ENCODE results near the gene TESK2. TPM values are rescaled to one million over a fixed set of nuclear protein-coding genes. Genes with fewer than 3 reads are reported as not detected.

TESK2 gene
- 10 to 100 TPM; 16.0 to 28.9 (median 22.8) TPM for total RNA-seq

DNA sequence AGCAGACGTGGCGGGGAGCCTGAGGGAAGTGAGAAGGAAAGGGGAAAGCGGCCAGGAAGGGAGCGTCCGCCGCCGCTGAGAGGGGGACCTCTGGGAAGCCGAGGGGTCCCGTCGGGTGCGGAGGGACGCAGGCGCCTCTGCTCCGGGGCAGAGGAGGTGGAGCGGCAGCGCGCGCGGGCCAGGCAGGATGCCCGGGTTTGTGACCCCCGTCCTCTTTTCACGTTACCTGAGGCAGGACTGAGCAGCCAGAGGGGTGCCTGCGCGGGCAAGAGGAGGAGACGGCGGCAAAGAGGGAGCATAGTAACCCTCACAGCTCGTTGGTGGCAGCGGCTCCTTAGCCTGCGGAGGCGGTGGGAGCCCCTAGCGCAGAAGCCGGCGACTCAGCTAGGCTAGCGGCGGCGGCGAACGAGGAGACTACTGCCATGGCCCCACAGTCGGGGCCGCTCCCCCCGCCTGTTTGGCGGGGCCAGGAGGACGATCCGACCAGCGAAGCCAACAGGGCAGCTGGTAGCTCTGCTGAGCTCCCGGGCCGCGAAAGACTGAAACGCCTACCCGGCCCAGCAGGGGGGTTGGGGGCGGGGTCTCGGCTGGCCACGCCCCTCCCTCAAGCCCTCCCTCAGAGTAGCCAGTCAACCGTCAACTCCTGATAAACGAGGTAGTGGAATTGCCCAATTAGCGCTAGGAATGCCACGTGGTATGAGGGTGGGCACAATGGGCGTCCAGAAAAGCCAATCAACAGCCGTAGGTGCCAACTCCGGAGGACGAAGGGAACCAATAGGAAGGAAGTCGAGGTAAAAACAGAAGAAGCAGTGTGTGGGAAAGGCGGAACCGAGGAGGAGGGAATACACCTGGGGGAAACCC, at the start of gene TESK2:
TSS of gene TESK2 (minus strand) at position 538 of the 861 bp plus-strand sequence. CDS start 33,378 bp downstream, outside the sequence.
- Histone ChIP-seq H3K36me3 (peaks cover 2% of the 10 kb centered on the region), H3K9me3 (no peaks in the 10 kb centered on the region), H3K27ac (peak within 1 kb of the TSS; percentile 82), H3K4me3 (peak within 1 kb of the TSS; percentile 98), H3K27me3 (no peaks in the 10 kb centered on the region), H3K4me1 (peaks cover 19% of the 10 kb centered on the region)
- TF ChIP-seq POLR2AphosphoS5 (IDR thresholded peaks at IDR 0.05) (peak in 2 of 3 donors; percentile 65 to 91), POLR2A (IDR thresholded peaks at IDR 0.05) (no peak)
- WGBS, result under 1% methylated on average over 52 of the region's 64 CpGs
- peak; percentile 98 to 99 for DNase-seq (ENCODE audit: low spot score in 2 of 2)

DNA sequence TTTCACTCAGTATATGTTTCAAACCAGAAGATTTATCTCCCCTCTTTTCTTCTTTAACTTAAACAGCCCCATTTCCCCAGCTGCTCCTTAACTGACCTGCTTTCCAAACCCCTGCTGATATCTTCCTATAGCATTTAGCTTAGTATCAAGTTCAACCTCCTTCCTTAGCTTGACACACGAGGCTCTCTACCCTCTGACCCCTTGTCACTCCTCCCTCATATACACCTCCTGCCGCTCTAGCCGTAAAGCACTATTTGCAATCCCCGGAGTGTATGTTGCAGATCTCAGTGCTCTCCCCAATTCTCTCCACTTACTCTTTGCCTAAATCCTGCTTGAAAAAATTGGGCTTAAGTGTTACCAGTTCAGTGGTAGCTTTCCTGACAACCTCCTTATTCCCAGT, 45.9 kb upstream of the TESK2 start:
- H3K27me3 ChIP-seq, result no peaks in the 10 kb centered on the region
- WGBS, result 72% methylated on average over 4 of the region's 4 CpGs
- TF ChIP-seq, protein P1, sequence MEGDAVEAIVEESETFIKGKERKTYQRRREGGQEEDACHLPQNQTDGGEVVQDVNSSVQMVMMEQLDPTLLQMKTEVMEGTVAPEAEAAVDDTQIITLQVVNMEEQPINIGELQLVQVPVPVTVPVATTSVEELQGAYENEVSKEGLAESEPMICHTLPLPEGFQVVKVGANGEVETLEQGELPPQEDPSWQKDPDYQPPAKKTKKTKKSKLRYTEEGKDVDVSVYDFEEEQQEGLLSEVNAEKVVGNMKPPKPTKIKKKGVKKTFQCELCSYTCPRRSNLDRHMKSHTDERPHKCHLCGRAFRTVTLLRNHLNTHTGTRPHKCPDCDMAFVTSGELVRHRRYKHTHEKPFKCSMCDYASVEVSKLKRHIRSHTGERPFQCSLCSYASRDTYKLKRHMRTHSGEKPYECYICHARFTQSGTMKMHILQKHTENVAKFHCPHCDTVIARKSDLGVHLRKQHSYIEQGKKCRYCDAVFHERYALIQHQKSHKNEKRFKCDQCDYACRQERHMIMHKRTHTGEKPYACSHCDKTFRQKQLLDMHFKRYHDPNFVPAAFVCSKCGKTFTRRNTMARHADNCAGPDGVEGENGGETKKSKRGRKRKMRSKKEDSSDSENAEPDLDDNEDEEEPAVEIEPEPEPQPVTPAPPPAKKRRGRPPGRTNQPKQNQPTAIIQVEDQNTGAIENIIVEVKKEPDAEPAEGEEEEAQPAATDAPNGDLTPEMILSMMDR (IDR thresholded peaks at IDR 0.05), result no peak
- no peak for TF ChIP-seq EP300 (IDR thresholded peaks at IDR 0.05)
- TF ChIP-seq POLR2AphosphoS5 (IDR thresholded peaks at IDR 0.05), result no peak
- no peak for TF ChIP-seq POLR2A (IDR thresholded peaks at IDR 0.05)
- DNase-seq (ENCODE audit: low spot score in 2 of 2), result no peak
- H3K36me3 ChIP-seq, result no peaks in the 10 kb centered on the region
- no peaks in the 10 kb centered on the region for H3K9me3 ChIP-seq
- H3K4me1 ChIP-seq, result no peaks in the 10 kb centered on the region
- H3K27ac ChIP-seq, result no peak overlapping the region
- no peak overlapping the region for H3K4me3 ChIP-seq

DNA sequence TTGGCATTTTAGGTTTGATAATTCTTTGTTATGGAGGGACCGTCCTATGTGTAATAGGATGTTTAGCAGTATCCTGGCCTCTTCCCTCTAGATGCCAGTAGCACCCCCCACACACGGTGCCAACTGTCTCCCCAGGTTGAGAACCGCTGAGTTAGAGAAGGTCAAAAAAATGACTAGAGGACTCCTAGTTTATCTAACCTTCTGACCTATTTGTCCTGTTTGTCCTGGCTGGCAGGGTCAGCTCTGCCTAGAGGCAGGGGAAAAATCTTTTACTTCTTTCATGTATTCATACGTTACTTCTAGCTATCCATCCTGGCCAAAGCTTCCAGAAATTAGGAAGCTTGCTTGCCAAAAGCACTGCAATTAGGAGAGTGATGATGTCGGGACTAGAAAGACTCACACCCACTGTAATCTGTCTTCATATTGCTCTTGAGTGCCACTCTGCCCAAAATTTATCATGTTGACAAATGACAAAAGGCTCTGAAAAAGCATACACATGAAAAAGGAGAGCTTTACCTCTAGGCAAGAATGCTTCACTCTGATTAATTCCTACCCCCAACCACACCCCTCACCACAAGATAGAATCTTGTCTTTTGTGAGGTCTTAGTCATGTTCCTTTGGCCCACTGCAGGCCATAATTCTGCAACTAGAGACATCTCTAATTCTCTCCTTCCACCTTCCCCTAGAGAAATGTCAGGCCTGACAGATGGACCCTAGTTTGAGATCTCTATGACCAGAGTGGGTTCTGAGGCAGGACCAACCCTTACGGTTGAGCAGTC, 45.2 kb upstream of the TESK2 start:
- Histone ChIP-seq H3K4me3 (no peak overlapping the region), H3K4me1 (no peaks in the 10 kb centered on the region), H3K27me3 (no peaks in the 10 kb centered on the region), H3K27ac (no peak overlapping the region), H3K36me3 (no peaks in the 10 kb centered on the region), H3K9me3 (no peaks in the 10 kb centered on the region)
- 68% methylated on average over 6 of the region's 6 CpGs for whole genome bisulfite sequencing
- DNase-seq (ENCODE audit: low spot score in 2 of 2), result no peak
- TF ChIP-seq EP300 (IDR thresholded peaks at IDR 0.05) (no peak), POLR2AphosphoS5 (IDR thresholded peaks at IDR 0.05) (no peak), POLR2A (IDR thresholded peaks at IDR 0.05) (no peak)
- TF ChIP-seq, protein P1 (IDR thresholded peaks at IDR 0.05), result no peak

DNA sequence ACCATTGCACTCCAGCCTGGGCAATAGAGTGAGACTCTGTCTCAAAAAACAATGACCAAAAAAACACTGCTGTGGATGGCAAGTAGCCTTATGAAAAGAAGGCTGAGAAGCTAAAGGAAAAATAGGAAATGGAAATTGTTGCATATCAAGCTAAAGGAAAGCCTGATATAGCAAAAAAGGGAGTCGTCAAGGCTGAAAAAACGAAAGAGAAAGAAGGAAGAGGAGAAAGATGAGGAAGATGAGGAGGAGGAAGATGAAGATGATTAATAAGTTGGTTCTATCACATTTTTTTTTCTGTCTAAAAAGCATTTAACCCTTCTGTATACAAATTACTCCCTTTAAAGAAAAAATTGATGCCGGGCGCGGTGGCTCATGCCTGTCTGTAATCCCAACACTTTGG, 40.9 kb upstream of the TESK2 start:
- WGBS, result 88% methylated on average over 5 of the region's 5 CpGs
- Histone ChIP-seq H3K27ac (no peak overlapping the region), H3K4me3 (no peak overlapping the region), H3K4me1 (no peaks in the 10 kb centered on the region), H3K9me3 (no peaks in the 10 kb centered on the region), H3K27me3 (no peaks in the 10 kb centered on the region), H3K36me3 (no peaks in the 10 kb centered on the region)
- TF ChIP-seq EP300 (IDR thresholded peaks at IDR 0.05) (no peak), POLR2A (IDR thresholded peaks at IDR 0.05) (no peak), POLR2AphosphoS5 (IDR thresholded peaks at IDR 0.05) (no peak)
- TF ChIP-seq, protein P1 (IDR thresholded peaks at IDR 0.05), result no peak
- no peak for DNase-seq (ENCODE audit: low spot score in 2 of 2)

- Histone ChIP-seq H3K4me1 (no peaks in the 10 kb centered on the region), H3K27me3 (no peaks in the 10 kb centered on the region), H3K4me3 (no peak overlapping the region), H3K9me3 (no peaks in the 10 kb centered on the region), H3K36me3 (no peaks in the 10 kb centered on the region), H3K27ac (no peak overlapping the region)
- 93% methylated on average over 11 of the region's 11 CpGs for WGBS
- no peak for DNase-seq (ENCODE audit: low spot score in 2 of 2)
- TF ChIP-seq POLR2AphosphoS5 (IDR thresholded peaks at IDR 0.05), result no peak
- TF ChIP-seq, protein P1 (IDR thresholded peaks at IDR 0.05), result no peak
- no peak for TF ChIP-seq POLR2A (IDR thresholded peaks at IDR 0.05)
- no peak for TF ChIP-seq EP300 (IDR thresholded peaks at IDR 0.05)
Measured at GRCh38 chr1:45530632-45531135, 39.7 kb upstream of the TESK2 start.

All from suprapubic skin (tissue), 4 donors.